Activated naive CD4-positive, alpha-beta T cell treated with anti-CD3 and anti-CD28 coated beads, Interleukin-2, amount 10 ng/mL, durations not matched to agents 7 days and 5 days (primary cell): Measurements from ENCODE around the gene SAMD14.

Experiments
- CTCF ChIA-PET: fragments of 350-600 bp; sonication (Branson Sonifier 250); formaldehyde crosslinking; loops from one replicate; lab custom pipeline; 2021; ENCODE audit warnings: antibody characterized with exemption; lab: Charles Lee
- DNase-seq: peaks from one replicate; pipeline ENCODE4 v3.0.0-alpha.2; 2020
- H3K27ac Mint-ChIP-seq: one replicate; pipeline ENCODE4 v1.8.0; 2021; ENCODE audit warnings: mild to moderate bottlenecking, moderate library complexity, mixed read lengths
- H3K27me3 Mint-ChIP-seq: one replicate; pipeline ENCODE4 v1.8.0; 2021; ENCODE audit warnings: mild to moderate bottlenecking, mixed read lengths
- H3K36me3 Mint-ChIP-seq: one replicate; pipeline ENCODE4 v1.8.0; 2021; ENCODE audit warnings: mixed read lengths
- H3K4me1 Mint-ChIP-seq: one replicate; pipeline ENCODE4 v1.8.0; 2021; ENCODE audit warnings: mixed read lengths
- H3K4me3 Mint-ChIP-seq: one replicate; pipeline ENCODE4 v1.8.0; 2021; ENCODE audit warnings: mild to moderate bottlenecking, moderate library complexity, mixed read lengths
- H3K9me3 Mint-ChIP-seq: one replicate; pipeline ENCODE4 v1.8.0; 2021; ENCODE audit warnings: mixed read lengths

Gene SAMD14

DNA sequence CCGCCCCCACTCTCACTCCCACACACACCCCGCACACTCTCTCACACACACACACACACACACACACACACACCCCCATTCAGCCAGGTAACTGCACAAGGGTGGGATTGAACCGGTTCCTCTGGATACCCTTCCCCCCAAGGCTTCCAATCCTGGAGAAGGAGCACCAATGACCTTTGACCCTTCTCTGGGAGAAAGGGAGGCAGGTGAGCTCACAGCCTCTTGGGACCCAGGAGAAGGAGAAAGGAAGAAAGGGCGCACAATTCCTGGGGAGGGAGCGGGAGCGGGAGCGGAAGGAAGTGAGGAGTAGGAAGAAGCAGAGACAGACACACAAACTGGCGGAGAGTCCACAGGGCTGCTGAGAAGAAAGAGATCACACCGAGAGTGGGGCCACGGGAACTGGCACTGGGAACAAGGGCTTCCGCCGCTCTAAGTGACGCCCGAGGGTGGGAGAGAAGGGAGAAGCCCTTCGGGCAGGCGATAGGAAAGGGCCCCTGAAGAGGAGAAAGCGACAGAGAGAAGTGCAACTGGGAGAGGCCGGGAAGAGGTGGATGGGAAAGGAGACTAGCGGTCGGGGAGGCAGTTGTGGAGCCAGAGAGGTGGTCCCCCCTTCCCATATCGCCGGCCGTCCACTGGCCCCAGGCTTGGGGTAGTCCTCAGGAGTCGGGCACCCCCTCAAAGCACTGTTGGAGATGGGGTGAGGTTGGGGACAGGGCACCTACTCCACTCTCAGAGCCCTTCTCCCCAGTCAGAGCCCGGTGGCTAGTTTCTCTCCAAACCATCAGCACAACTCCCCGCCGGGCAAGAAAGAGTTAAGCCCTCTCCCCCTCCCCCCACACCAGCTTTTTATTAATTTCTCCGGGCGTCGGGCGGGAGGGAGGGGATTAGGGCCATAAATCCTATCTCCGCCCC is 1.3 kb downstream of the SAMD14 start:
- Mint-ChIP-seq H3K9me3 (no peaks in the 10 kb centered on the region), H3K27ac (peak overlapping the region; percentile 38), H3K36me3 (peaks cover 15% of the 10 kb centered on the region), H3K4me3 (peak overlapping the region; percentile 52), H3K27me3 (peaks cover 75% of the 10 kb centered on the region), H3K4me1 (peaks cover 35% of the 10 kb centered on the region)
- CTCF ChIA-PET: no interaction called here
- DNase-seq: no peak

DNA sequence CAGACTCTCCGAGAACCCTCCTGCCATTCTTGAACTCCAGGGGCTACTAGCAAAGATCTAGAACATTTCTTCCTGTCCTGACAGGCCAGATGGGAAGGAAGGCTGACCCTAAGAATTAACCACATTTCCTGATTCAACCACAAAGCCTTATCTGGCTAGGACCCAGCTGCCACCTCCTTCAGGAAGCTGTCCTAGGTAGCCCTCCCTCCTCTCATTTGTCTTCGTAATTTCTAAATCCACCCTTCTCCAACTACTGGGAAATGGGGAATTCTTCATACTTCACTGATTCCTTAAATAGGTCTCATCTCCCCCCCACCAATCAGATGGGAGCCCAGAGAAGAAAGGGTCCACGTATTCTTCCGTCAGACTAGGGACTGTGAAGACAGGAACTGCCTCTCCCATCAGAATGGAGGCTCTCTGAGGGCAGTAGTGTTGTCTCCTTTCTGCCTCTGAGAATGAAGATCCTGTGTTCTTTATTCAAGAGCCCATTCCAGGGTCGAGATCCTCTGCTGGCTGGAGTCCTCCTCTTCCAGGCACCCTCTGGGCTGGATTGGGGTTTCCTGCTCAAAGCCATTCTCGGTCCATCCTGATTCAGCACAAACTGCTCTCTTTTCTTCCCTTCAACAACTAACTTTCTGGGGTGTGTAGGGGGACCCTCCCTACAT is 2.1 kb downstream of the SAMD14 start:
- Mint-ChIP-seq H3K27me3 (peaks cover 84% of the 10 kb centered on the region), H3K4me1 (peaks cover 35% of the 10 kb centered on the region), H3K9me3 (no peaks in the 10 kb centered on the region), H3K4me3 (no peak overlapping the region), H3K36me3 (peaks cover 11% of the 10 kb centered on the region), H3K27ac (no peak overlapping the region)
- no peak for DNase-seq
- CTCF ChIA-PET: interaction anchor here (2.2 kb wide), 1 partner anchor 12 kb away, joined by 11 read pairs; no protein-coding TSS in a partner anchor

DNA sequence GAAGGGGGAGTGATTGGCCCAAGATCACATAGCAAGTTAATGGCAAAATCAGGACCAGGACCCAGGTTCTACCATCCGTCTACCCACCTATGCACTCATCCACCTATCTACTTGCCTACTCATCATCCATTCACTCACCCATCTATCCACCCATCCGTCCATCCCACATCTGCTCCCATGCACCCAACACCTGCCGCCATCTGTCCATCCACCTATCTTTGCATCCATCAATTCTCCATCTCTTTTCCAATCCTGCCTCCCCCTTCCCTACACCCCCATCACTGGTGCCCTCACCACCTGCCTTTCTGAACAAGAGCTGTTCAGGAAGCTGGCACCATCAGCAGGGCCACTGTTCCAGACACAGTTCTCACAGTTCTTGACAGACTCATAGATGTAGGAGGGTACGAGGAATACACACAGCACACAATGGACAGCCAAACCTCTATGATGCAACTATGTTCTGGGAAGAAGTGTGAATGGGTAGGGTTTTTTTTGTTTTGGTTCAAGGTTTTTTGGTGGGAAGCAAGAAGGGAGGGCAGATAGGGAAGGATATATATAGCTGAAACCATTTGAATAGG is 4.5 kb downstream of the SAMD14 start:
- Mint-ChIP-seq H3K4me1 (peaks cover 16% of the 10 kb centered on the region), H3K27ac (no peak overlapping the region), H3K9me3 (no peaks in the 10 kb centered on the region), H3K27me3 (peaks cover 94% of the 10 kb centered on the region), H3K4me3 (no peak overlapping the region), H3K36me3 (peaks cover 5% of the 10 kb centered on the region)
- DNase-seq: no peak
- CTCF ChIA-PET: interaction anchor here (1.5 to 2.2 kb wide), 3 partner anchors 11 to 31 kb away, joined by 5 to 11 read pairs (median 7); no protein-coding TSS in a partner anchor

DNA sequence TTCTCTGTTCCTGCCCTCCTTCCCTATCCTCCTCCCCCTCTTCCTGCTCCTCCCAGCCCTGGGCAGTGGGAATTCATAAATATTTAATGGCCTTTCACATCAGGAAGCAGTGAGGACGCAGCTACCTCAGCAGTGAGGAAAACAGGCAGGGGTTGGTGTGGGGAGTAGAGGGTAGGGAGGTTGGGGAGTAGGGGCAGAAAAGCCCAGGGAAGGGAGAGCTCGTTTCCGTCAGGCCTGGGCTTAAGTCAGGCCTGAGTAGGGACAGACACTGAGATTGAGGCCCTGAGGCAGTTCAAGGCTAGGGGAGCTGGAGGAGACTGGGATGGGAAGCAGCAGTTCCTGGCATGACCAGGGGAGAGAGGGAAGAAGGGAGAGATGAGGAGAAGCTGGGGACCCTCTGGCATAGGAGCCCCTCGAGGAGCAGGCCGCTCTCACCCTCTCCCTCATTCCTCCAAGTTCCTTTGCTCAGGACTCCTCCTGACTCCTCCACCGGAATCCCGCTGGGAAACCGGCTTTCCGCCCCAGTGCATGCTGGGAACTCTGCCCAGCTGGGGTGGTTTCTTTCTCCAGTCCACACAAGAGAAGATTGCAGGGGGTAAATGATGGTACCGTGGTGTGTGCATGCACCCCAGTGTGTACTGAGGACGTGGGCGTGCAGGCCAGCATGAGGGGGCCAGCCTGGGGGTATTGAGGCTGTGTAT is 6.2 kb downstream of the SAMD14 start:
- H3K4me3 Mint-ChIP-seq: no peak overlapping the region
- no peak for DNase-seq
- peaks cover 2% of the 10 kb centered on the region for H3K36me3 Mint-ChIP-seq
- no peak overlapping the region for H3K27ac Mint-ChIP-seq
- H3K27me3 Mint-ChIP-seq: peaks cover 94% of the 10 kb centered on the region
- H3K9me3 Mint-ChIP-seq: no peaks in the 10 kb centered on the region
- H3K4me1 Mint-ChIP-seq: peaks cover 12% of the 10 kb centered on the region
- CTCF ChIA-PET: interaction anchor here (0.7 to 1.8 kb wide), 8 partner anchors 9 to 74 kb away, joined by 3 to 6 read pairs (median 4); no protein-coding TSS in a partner anchor

DNA sequence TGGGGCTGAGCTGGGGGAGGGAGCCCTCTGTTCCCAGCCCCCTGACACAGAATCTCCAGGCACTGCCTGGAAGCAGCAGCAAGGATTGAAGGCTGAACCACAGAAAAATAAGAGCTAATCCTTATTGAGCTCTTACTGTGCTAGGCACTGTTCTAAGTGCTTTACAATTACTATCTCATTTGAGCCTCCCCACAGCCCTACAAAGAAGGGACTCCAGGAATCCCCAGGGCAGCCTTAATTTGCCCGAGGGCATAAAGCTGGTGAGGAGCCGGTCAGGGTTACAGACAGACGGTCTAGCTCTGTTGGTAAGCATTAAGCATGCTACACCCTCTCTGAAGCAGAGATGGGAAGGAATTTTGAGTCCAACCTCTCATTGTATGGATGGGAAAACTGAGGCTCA is 7.0 kb downstream of the SAMD14 start:
- Mint-ChIP-seq H3K4me3 (no peak overlapping the region), H3K9me3 (no peaks in the 10 kb centered on the region), H3K4me1 (peaks cover 5% of the 10 kb centered on the region), H3K36me3 (no peaks in the 10 kb centered on the region), H3K27ac (no peak overlapping the region), H3K27me3 (peaks cover 94% of the 10 kb centered on the region)
- CTCF ChIA-PET: interaction anchor here (0.7 to 1.8 kb wide), 7 partner anchors 8 to 75 kb away, joined by 3 to 6 read pairs (median 4); no protein-coding TSS in a partner anchor
- DNase-seq: no peak

DNA sequence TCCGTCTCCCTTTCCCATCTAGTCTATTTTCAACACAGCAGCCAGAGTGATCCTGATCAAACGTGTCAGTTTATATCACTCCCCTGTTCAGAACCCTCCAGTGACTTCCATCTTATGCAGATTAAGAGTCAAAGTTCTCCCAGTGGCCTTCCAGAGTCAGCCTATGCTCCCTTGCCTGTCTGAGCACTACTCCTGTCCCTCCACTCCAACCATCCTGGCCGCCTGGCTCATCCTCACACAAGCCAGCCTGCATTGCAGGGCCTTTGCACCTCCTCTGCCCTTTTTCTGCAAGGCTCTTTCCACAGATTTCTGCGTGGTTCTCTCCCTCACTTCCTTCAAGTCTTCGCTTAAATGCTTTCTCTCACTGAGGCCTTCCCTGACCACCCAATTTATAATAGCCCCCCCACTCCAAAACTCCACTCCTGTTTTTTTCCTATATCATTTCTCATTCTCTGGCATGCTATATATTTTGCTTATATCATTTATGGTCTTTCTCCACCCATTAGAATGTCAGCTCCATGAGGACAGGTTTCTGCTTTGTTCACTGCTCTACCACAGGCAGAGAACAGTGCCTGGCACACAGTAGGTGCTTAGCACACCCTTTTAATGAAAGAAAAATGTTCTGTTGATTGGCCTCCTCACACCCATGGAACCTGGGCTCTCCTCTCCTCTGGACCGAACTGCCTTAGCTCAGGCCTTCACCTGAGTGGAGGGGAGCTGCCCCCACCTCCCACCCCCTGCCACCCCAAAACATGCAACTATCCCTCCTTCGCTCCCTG is 9.3 kb downstream of the SAMD14 start:
- Mint-ChIP-seq H3K36me3 (no peaks in the 10 kb centered on the region), H3K27ac (no peak overlapping the region), H3K4me1 (peaks cover 8% of the 10 kb centered on the region), H3K4me3 (no peak overlapping the region), H3K9me3 (no peaks in the 10 kb centered on the region), H3K27me3 (peaks cover 94% of the 10 kb centered on the region)
- CTCF ChIA-PET: interaction anchor here (0.6 to 1.3 kb wide), 2 partner anchors 10 to 348 kb away, joined by 3 to 5 read pairs; partner anchors contain the start of gene SAMD14
- no peak for DNase-seq

DNA sequence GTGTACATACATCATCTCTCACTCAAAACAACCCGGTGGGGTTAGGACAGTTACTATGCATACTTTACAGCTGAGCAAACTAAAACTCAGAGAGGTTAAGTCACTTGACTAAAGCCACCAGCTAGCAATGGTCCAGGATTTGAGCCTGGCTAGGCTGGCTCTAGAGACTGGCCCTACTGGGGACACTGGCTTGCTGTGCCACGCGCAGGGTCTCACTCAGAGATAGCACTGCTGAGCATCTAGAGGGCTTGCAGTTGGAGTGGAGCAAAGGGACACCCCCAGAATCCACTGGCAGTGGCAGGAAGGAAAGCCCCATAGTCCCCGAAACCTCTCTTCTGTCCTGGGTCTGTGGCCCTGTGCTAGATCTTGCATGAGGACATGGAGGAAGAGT is 11.1 kb downstream of the SAMD14 start:
- no peak for DNase-seq
- no peak overlapping the region for H3K27ac Mint-ChIP-seq
- H3K36me3 Mint-ChIP-seq: no peaks in the 10 kb centered on the region
- H3K4me3 Mint-ChIP-seq: no peak overlapping the region
- CTCF ChIA-PET: interaction anchor here (0.7 to 2.3 kb wide), 8 partner anchors 13 to 81 kb away, joined by 3 to 10 read pairs (median 5); no protein-coding TSS in a partner anchor
- H3K4me1 Mint-ChIP-seq: peaks cover 11% of the 10 kb centered on the region
- H3K9me3 Mint-ChIP-seq: no peaks in the 10 kb centered on the region
- H3K27me3 Mint-ChIP-seq: peaks cover 98% of the 10 kb centered on the region

DNA sequence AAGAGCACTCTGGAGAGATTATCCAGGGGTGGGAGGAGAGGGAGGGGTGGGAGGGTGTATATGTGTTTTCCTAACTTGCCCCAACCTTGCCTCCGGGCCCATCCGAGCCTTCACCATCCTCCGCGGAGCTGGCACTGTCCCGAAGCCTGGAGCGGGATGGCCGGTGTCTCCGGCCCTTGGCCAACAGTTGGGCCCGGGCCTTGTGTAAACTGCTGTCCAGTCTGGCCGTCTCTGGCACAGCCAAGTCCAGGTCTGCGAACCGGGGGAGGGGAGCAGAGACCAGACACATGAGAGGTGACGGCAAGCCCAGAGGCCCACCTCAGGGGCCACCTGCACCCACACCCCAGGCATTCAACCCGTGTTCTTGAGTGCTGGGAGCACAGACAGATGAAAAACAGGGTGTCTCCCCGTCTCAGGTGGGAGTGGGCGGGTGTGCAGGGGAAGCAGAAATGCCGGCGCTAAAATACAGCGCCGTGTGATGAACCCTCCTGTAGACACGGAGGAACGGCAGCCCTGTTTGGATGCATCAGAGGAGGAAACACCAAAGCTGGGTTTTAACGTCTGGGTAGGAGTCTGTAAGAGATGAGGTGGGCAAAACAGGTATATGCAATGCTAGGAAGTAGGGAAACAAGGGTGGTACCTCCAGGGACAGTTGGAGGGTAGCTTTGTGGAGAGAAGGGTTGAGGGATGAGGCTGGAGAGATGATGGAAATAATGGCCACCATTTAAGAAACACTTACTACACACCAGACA is 11.7 kb downstream of the SAMD14 start:
- no peaks in the 10 kb centered on the region for H3K36me3 Mint-ChIP-seq
- peaks cover 97% of the 10 kb centered on the region for H3K27me3 Mint-ChIP-seq
- no peak overlapping the region for H3K4me3 Mint-ChIP-seq
- CTCF ChIA-PET: interaction anchor here (0.7 to 4.3 kb wide), 15 partner anchors 9 to 154 kb away, joined by 3 to 27 read pairs (median 5); partner anchors contain the start of gene SAMD14
- H3K27ac Mint-ChIP-seq: no peak overlapping the region
- no peaks in the 10 kb centered on the region for H3K9me3 Mint-ChIP-seq
- no peak for DNase-seq
- H3K4me1 Mint-ChIP-seq: peaks cover 11% of the 10 kb centered on the region

DNA sequence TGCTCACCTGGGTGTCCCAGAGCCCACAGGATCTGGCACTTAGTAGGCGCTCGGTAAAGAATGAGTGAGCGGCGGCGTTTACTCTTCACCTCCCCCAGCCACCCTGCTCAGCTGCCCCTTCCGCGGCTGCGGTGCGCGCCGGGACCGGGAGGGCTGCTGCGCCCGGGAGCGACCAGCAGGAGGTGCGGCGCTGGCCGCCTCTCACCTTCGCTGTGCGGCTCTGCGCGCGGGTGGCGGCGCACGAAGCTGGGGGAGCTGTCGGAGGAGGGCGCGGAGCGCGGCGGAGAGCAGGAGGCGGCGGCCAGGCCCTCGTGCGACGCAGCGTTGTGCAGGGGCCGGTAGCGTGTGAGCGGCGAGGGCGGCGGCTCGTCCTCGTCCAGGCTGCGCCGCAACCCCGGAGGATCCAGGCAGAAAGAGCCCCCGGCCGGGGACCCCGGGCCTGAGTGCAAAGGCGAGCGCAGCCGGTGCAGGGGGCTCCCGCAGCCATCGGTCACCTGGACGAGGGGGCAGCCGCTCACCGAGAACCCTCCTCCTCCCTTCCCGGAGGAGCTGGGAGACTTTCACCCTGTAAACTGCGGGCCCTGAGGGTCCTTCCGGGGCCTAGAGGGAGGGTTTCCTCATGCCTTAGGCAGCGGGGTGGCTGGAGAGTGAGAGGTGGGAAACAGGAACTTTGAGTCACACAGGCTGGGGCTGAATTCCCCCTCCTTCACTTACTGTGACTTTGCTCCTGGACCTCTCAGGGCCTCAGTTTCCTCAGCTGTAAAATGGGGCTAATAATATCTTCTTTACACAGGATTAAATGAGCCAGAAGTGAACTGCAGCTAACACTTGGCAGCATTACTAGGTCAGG is 12.5 kb downstream of the SAMD14 start:
- peaks cover 93% of the 10 kb centered on the region for H3K27me3 Mint-ChIP-seq
- H3K4me3 Mint-ChIP-seq: peak overlapping the region; percentile 36
- H3K4me1 Mint-ChIP-seq: peaks cover 11% of the 10 kb centered on the region
- peak; percentile 76 for DNase-seq
- CTCF ChIA-PET: interaction anchor here (0.7 to 4.3 kb wide), 20 partner anchors 9 to 216 kb away, joined by 3 to 27 read pairs (median 4); partner anchors contain the start of gene SAMD14
- no peaks in the 10 kb centered on the region for H3K9me3 Mint-ChIP-seq
- no peaks in the 10 kb centered on the region for H3K36me3 Mint-ChIP-seq
- H3K27ac Mint-ChIP-seq: peak overlapping the region; percentile 53

DNA sequence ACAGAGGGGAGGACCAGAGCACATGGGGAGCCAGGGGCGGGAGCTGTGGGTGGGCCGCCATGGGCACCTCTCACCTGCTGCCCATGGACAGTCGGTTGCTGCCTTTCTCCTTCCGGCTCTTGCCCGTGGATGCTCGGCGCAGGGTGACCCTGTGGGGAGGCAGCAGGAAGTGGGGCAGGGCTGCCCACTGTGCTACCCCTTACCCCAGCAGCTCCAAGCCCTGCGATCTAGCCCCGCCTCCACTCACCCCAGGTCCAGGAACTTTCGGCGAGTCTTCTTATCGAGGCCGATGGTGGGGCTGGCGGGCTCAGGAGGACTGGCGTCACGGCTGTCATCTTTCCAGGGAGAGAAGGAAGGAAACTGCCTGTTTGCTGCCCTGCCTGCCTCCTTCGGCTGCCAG is 14.2 kb downstream of the SAMD14 start:
- H3K36me3 Mint-ChIP-seq: no peaks in the 10 kb centered on the region
- CTCF ChIA-PET: interaction anchor here (1.0 to 4.3 kb wide), 14 partner anchors 12 to 182 kb away, joined by 3 to 27 read pairs (median 8); partner anchors contain the start of gene PDK2
- peaks cover 11% of the 10 kb centered on the region for H3K4me1 Mint-ChIP-seq
- H3K9me3 Mint-ChIP-seq: no peaks in the 10 kb centered on the region
- H3K27ac Mint-ChIP-seq: no peak overlapping the region
- DNase-seq: no peak
- H3K27me3 Mint-ChIP-seq: peaks cover 77% of the 10 kb centered on the region
- H3K4me3 Mint-ChIP-seq: no peak overlapping the region

DNA sequence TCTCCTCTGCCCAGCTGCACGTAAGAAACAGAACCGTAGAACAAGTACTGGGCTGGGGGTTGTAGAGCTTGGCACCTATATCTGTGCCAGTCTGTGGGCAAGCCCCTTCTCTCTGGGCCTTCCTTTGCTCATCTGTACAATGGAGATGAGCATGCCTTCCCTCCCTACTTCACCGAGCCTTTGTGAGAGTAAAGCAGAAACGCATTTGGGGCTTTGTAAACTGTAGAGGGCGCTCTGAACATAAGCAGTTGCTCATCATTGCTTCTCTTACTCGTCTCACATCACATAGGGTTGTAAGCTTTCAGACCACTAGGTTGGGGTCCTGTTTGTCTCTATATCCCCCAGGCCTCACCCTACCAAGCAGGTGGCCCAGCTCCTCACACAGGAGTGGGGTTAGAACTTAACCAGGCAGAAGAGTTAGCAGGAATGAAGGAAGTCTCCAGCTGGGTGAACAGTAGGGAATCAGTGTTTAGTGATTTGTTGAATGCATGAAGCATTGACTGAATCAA is 15.1 kb downstream of the SAMD14 start:
- CTCF ChIA-PET: interaction anchor here (0.6 to 4.3 kb wide), 25 partner anchors 8 to 571 kb away, joined by 3 to 27 read pairs (median 5); partner anchors contain the start of genes COL1A1, PDK2, SAMD14 and SGCA
- H3K4me3 Mint-ChIP-seq: no peak overlapping the region
- DNase-seq: peak; percentile 68
- H3K4me1 Mint-ChIP-seq: peaks cover 11% of the 10 kb centered on the region
- H3K36me3 Mint-ChIP-seq: no peaks in the 10 kb centered on the region
- H3K27ac Mint-ChIP-seq: no peak overlapping the region
- peaks cover 69% of the 10 kb centered on the region for H3K27me3 Mint-ChIP-seq
- H3K9me3 Mint-ChIP-seq: no peaks in the 10 kb centered on the region
